Measurements from ENCODE around the gene CTNNB1. TPM values are rescaled to one million over a fixed set of nuclear protein-coding genes. Genes with fewer than 3 reads are reported as not detected.

The CTNNB1 gene
- total and polyA plus RNA-seq, 4 donors, result 63.3 to 265 (median 151) TPM

- Histone ChIP-seq H3K9ac (ENCODE audit: low read depth in 1 of 2, low read length in 2 of 2) (no peak overlapping the region), H3K4me1 (ENCODE audit: control insufficient read depth in 4 of 4, insufficient read depth in 4 of 4, low read length in 3 of 4) (no peaks in the 10 kb centered on the region), H3K36me3 (ENCODE audit: control insufficient read depth in 4 of 4, insufficient read depth in 3 of 4, low read depth in 1 of 4, low read length in 3 of 4) (no peaks in the 10 kb centered on the region), H3K27ac (ENCODE audit: low read depth in 1 of 2, low read length in 2 of 2) (no peak overlapping the region), H3K9me3 (ENCODE audit: control insufficient read depth in 4 of 4, low read length in 3 of 4) (no peaks in the 10 kb centered on the region), H3K4me3 (ENCODE audit: low read depth in 1 of 3, low read length in 3 of 3) (no peak overlapping the region), H3K27me3 (ENCODE audit: control insufficient read depth in 4 of 4, insufficient read depth in 4 of 4, low read length in 3 of 4) (no peaks in the 10 kb centered on the region)
- no peak for TF ChIP-seq EGR1 (IDR thresholded peaks at IDR 0.05; ENCODE audit: low read depth in 2 of 2)
- TF ChIP-seq HNF4G (IDR thresholded peaks at IDR 0.05), result no peak
- no peak for TF ChIP-seq SP1 (IDR thresholded peaks at IDR 0.05)
- TF ChIP-seq MAX (IDR thresholded peaks at IDR 0.05), result no peak
- TF ChIP-seq JUND (IDR thresholded peaks at IDR 0.05), result no peak
- TF ChIP-seq RAD21 (IDR thresholded peaks at IDR 0.05), result no peak
- no peak for TF ChIP-seq RXRA (IDR thresholded peaks at IDR 0.05)
- TF ChIP-seq HNF4A (conservative IDR thresholded peaks at IDR 0.05), result no peak
- TF ChIP-seq YY1 (IDR thresholded peaks at IDR 0.05), result no peak
- no peak for TF ChIP-seq FOXA1 (IDR thresholded peaks at IDR 0.05)
- TF ChIP-seq FOXA2 (IDR thresholded peaks at IDR 0.05), result no peak
- TF ChIP-seq TAF1 (conservative IDR thresholded peaks at IDR 0.05), result no peak
- no peak for TF ChIP-seq NR2F2 (IDR thresholded peaks at IDR 0.05)
- no peak for TF ChIP-seq CTCF (IDR thresholded peaks at IDR 0.05; ENCODE audit: low read depth, low read length, missing input control)
- TF ChIP-seq ATF3 (IDR thresholded peaks at IDR 0.05), result no peak
- TF ChIP-seq REST (IDR thresholded peaks at IDR 0.05), result no peak
- no peak for TF ChIP-seq ZBTB33 (IDR thresholded peaks at IDR 0.05)
- TF ChIP-seq GABPA (IDR thresholded peaks at IDR 0.05 in 1 of 2, conservative IDR thresholded peaks at IDR 0.05 in 1 of 2), result no peak
- no peak for DNase-seq (ENCODE audit: low spot score)
- WGBS, result 96% methylated on average over 2 of the region's 2 CpGs
Measured at GRCh38 chr3:41250825-41251224, 51.5 kb downstream of the CTNNB1 start.
